OCI-LY3 (cell line): ENCODE data around the gene RRAGD.

Experiments used
- H2AFZ ChIP-seq: fragments of 200-600, 300-600 bp; shearing (Covaris generic); 2 replicates; pipeline ENCODE4 v1.6.0; 2014; ENCODE audit warnings: antibody characterized with exemption, low read depth, low read length
- H3K27ac ChIP-seq: fragments of 200-600, 300-600 bp; sonication (generic); 2 replicates; pipeline ENCODE4 v1.5.1; 2014; ENCODE audit warnings: mild to moderate bottlenecking, low read length, moderate library complexity, mixed read lengths
- H3K27me3 ChIP-seq: fragments of 200-600, 300-600 bp; sonication (generic); 2 replicates; pipeline ENCODE4 v1.6.1; 2014; ENCODE audit warnings: low read depth, low read length, mixed read lengths
- H3K36me3 ChIP-seq: fragments of 200-600, 300-600 bp; sonication (generic); replicated peaks from 2 replicates; pipeline ENCODE3; 2014; ENCODE audit warnings: low read depth, low read length, mixed read lengths
- H3K4me1 ChIP-seq: fragments of 300-600, 200-600 bp; sonication (generic); 2 replicates; pipeline ENCODE4 v1.6.1; 2014; ENCODE audit warnings: low read length, mixed read lengths
- H3K4me2 ChIP-seq: fragments of 200-600, 300-600 bp; sonication (generic); 2 replicates; pipeline ENCODE4 v1.6.1; 2014; ENCODE audit warnings: low read length, mixed read lengths
- H3K4me3 ChIP-seq: fragments of 300-600, 200-600 bp; sonication (generic); 2 replicates; pipeline ENCODE4 v1.5.1; 2014; ENCODE audit warnings: antibody characterized with exemption, mild to moderate bottlenecking, low read length, moderate library complexity
- H3K79me2 ChIP-seq: fragments of 300-600, 200-600 bp; shearing (Covaris generic); 2 replicates; pipeline ENCODE4 v1.6.1; 2014; ENCODE audit warnings: mild to moderate bottlenecking, low read length, mixed read lengths
- H3K9ac ChIP-seq: fragments of 300-600, 200-600 bp; shearing (Covaris generic); 2 replicates; pipeline ENCODE4 v1.6.0; 2014; ENCODE audit warnings: mild to moderate bottlenecking, low read length, moderate library complexity
- H3K9me3 ChIP-seq: fragments of 200-600, 300-600 bp; shearing (Covaris generic); 2 replicates; pipeline ENCODE4 v1.6.1; 2014; ENCODE audit warnings: low read length, mixed read lengths; ENCODE audit not compliant: insufficient read depth
- H4K20me1 ChIP-seq: fragments of 200-600, 300-600 bp; sonication (generic); 2 replicates; pipeline ENCODE4 v1.6.1; 2016; ENCODE audit warnings: low read length, mixed read lengths; ENCODE audit not compliant: insufficient read depth
- EZH2phosphoT487 ChIP-seq: fragments of 200-600 bp; shearing (Covaris generic); IDR thresholded peaks from 2 replicates; pipeline ENCODE4 v1.6.1; 2018; ENCODE audit warnings: antibody characterized with exemption, mixed run types, low read depth
- TF ChIP-seq, protein P1 (sequence below): fragments of 200-600, 300-600 bp; sonication (generic); IDR thresholded peaks from 2 replicates; pipeline ENCODE4 v1.5.1; 2014; ENCODE audit warnings: antibody characterized with exemption, low read length, low read depth

Gene RRAGD

DNA sequence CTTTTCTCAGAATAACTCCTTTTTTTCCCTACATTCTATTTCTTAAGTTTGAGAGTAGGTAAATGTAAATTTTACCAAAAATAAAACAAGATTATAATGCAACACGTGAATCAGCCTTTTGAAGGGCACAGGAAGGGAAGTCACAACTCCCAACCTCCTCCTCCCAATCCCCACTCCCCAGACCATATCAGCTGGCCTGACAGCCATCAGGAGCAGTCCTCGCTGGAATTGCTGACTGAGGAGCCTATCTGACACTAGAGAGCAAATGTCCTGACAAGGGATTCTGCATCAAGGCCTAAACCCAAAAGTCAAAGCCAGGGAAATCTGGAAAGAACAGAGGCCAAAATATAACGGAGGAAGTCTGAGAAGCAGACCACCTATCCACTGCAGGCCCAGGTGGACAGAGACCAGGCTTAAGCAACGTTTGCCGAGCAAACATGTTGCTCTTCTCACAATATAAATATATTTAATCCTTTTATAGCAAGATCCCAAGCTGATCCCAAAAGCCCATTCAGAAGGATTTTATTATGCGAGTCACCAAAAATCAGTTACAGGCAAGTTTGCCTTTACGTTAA lies 2.5 kb downstream of the RRAGD start:
- Histone ChIP-seq H3K4me1 (peaks cover 14% of the 10 kb centered on the region), H3K27me3 (peaks cover 49% of the 10 kb centered on the region), H3K9me3 (no peaks in the 10 kb centered on the region), H3K4me3 (no peak overlapping the region), H3K4me2 (no peak overlapping the region), H3K27ac (no peak overlapping the region), H3K9ac (no peak overlapping the region), H3K36me3 (no peaks in the 10 kb centered on the region), H2AFZ (no peak overlapping the region), H4K20me1 (peaks cover 18% of the 10 kb centered on the region; the same call in 1 of the 2 replicates), H3K79me2 (no peaks in the 10 kb centered on the region)
- TF ChIP-seq, protein P1, sequence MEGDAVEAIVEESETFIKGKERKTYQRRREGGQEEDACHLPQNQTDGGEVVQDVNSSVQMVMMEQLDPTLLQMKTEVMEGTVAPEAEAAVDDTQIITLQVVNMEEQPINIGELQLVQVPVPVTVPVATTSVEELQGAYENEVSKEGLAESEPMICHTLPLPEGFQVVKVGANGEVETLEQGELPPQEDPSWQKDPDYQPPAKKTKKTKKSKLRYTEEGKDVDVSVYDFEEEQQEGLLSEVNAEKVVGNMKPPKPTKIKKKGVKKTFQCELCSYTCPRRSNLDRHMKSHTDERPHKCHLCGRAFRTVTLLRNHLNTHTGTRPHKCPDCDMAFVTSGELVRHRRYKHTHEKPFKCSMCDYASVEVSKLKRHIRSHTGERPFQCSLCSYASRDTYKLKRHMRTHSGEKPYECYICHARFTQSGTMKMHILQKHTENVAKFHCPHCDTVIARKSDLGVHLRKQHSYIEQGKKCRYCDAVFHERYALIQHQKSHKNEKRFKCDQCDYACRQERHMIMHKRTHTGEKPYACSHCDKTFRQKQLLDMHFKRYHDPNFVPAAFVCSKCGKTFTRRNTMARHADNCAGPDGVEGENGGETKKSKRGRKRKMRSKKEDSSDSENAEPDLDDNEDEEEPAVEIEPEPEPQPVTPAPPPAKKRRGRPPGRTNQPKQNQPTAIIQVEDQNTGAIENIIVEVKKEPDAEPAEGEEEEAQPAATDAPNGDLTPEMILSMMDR, result no peak
- TF ChIP-seq EZH2phosphoT487, result no peak

DNA sequence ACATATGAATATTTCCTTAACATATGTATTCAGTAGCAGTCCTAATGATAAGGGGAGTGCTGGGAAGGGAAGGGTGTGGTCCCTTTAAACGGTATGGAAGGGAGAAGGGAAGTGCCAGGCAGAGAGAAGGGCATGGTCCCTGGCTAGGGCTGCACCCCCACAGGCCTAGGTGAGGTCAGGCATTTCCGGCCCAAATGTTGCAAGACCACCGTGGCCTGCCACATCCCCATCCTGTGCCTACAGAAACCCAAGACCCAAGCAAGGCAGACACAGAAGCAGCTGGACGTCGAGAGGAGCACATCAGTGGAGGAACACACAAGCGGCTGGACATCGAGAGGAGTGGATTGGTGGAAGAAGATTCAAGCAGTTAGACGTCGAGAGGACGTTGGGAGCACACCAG lies 5.9 kb downstream of the RRAGD start:
- no peak overlapping the region for H3K4me2 ChIP-seq
- H3K9ac ChIP-seq, result no peak overlapping the region
- no peaks in the 10 kb centered on the region for H3K36me3 ChIP-seq
- TF ChIP-seq EZH2phosphoT487, result no peak
- TF ChIP-seq, protein P1, result no peak
- no peak overlapping the region for H3K4me3 ChIP-seq
- H3K79me2 ChIP-seq, result no peaks in the 10 kb centered on the region
- H3K4me1 ChIP-seq, result peaks cover 10% of the 10 kb centered on the region
- no peak overlapping the region for H2AFZ ChIP-seq
- H3K27me3 ChIP-seq, result peaks cover 31% of the 10 kb centered on the region
- H3K27ac ChIP-seq, result no peak overlapping the region
- H4K20me1 ChIP-seq, result peaks cover 18% of the 10 kb centered on the region; the same call in 1 of the 2 replicates
- no peaks in the 10 kb centered on the region for H3K9me3 ChIP-seq

- Histone ChIP-seq H3K4me2 (no peak overlapping the region), H3K9me3 (no peaks in the 10 kb centered on the region), H2AFZ (no peak overlapping the region), H3K4me1 (no peaks in the 10 kb centered on the region), H3K4me3 (no peak overlapping the region), H3K27ac (no peak overlapping the region), H3K9ac (no peak overlapping the region), H3K79me2 (no peaks in the 10 kb centered on the region), H4K20me1 (peaks cover 4% of the 10 kb centered on the region; the same call in 1 of the 2 replicates), H3K36me3 (no peaks in the 10 kb centered on the region), H3K27me3 (peaks cover 16% of the 10 kb centered on the region)
- TF ChIP-seq, protein P1, result no peak
- no peak for TF ChIP-seq EZH2phosphoT487
Measured at GRCh38 chr6:89404512-89404911, 7.6 kb downstream of the RRAGD start.

DNA sequence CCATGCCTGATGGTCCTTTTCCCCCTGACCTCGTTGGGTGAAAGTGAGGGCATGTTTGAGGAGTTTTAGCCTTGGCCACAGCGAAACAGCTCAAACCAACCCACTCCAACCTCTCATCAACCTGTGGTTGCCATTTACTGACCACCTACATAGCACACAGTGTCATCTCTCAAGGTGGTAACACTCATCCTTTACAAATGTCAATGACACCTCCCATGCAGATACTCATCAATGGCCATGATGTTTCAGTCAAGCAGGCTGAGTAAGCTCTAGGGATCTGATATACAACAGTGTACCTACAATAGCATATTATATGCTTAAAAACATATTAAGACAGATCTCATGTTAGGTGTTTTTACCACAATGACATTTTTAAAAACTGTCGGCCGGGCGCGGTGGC lies 9.3 kb downstream of the RRAGD start:
- no peaks in the 10 kb centered on the region for H3K79me2 ChIP-seq

More for the DNA sequence above, 9.3 kb downstream of the RRAGD start:
- Histone ChIP-seq H2AFZ (no peak overlapping the region), H3K4me2 (no peak overlapping the region), H3K4me1 (no peaks in the 10 kb centered on the region), H4K20me1 (peaks cover 5% of the 10 kb centered on the region; the same call in 1 of the 2 replicates), H3K27me3 (0 out of 2 replicates have a peak, but pooled peaks cover under 1% of the 10 kb centered on the region), H3K9me3 (no peaks in the 10 kb centered on the region), H3K9ac (no peak overlapping the region), H3K36me3 (no peaks in the 10 kb centered on the region), H3K4me3 (no peak overlapping the region), H3K27ac (no peak overlapping the region)
- no peak for TF ChIP-seq EZH2phosphoT487
- TF ChIP-seq, protein P1, result no peak
